Umbilical cord (tissue), 2 donors: Measurements from ENCODE around the gene TBL1XR1. TPM values are rescaled to one million over a fixed set of nuclear protein-coding genes. Genes with fewer than 3 reads are reported as not detected.
A peak's percentile ranks its signal among the peaks of the same experiment; 100 is the strongest.
"Not testable (repeated sequence)": the region's sequence is repeated elsewhere in the genome, so short reads cannot be mapped to it uniquely, and the experiment has no call there.

Experiments used
- DNase-seq: peaks from one replicate; pipeline ENCODE4 v3.0.0-alpha.2; 2015; ENCODE audit warnings: low spot score
- total RNA-seq: library from RNA; depleted of rRNA; stranded (reverse); fragments of >200 nt; gene quantifications from one replicate; pipeline ENCODE4 v1.2.3, GENCODE V29; 2014; ENCODE audit warnings: low replicate concordance; ENCODE audit not compliant: insufficient read depth

The TBL1XR1 gene
- total RNA-seq, 1 donor from 2014 or later: 134 TPM

DNA sequence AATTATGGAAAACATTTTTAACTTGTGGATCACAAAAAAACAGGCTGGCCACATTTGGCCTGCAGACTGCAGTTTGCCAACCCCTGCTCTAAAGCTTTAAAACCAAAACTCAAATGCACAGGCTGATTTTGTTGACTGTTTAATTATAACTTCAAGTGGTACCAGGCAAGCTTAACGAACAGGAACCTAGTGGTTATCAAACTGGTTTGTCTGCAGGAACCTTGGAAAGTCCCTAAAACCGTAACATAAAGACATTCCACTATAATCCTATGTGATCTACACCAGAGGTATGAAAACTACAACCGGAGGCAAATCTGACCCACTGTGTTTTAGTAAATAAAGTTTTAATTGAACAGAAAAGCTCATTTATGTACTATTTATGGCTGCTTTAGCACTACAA is 52.4 kb downstream of the TBL1XR1 start:
- no peak for DNase-seq

DNA sequence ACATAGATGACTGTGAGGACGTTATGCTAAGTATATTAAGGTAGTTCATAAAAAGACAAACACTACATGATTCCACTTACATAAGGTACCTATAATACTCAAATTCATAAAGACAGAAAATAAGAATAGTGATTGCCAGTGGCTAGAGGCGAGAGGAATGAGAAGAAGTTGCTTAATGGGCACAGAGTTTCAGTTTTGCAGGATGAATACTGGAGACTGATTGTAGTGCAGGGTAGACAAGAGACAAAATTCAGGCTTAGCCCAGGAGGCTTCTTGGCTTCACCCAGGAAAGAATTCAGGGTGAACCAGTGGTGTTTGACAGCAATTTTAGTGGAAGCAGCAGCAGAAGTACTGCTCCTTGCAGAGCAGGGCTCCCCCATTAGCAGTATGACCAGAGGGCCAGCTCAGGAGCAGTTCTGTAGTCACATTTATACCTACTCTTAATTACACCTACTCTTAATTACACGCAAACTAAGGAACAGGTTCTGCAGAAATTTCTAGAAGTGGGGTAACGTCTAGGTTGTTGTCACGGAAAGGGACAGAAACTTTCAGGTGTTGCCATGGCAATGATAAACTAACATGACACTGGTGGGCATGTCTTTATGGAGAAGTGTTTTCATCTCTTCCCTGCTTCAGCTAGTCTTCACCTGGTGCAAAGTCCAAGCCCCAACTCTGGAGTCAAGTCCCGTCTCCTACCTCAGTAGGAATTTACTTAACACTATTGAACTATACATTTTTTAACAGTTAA is 55.2 kb downstream of the TBL1XR1 start:
- no peak for DNase-seq

DNA sequence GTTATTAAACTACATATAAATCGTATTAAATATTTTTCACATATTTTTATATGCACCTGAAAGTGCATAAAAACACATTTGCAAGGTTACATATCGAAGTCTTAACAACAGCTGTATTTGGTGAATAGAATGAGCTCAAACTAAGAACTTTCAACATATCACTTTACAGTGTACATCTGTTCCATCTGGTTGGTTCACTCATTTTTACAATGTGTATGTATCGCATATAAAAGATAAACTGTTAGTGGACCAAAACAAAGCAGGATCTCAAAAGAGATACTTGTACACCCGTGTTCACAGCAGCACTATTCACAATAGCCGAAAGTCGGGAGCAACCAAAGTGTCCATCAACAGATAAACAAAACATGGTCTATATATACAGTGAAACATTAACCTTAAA is 55.8 kb downstream of the TBL1XR1 start:
- DNase-seq: no peak

DNA sequence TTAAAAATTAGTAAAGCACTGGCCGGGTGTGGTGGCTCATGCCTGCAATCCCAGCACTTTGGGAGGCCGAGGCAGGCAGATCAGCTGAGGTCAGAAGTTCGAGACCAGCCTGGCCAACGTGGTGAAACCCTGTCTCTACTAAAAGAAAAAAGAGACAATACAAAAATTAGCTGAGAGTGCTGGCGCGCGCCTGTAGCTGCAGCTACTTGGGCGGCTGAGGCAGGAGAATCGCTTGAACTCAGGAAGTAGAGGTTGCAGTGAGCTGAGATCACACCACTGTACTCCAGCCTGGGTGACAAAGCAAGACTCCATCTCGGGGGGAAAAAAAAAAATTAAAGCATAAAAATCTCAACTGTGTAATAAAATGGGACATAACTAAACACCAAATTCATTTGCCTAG is 58.1 kb downstream of the TBL1XR1 start:
- DNase-seq: not testable (repeated sequence)

DNA sequence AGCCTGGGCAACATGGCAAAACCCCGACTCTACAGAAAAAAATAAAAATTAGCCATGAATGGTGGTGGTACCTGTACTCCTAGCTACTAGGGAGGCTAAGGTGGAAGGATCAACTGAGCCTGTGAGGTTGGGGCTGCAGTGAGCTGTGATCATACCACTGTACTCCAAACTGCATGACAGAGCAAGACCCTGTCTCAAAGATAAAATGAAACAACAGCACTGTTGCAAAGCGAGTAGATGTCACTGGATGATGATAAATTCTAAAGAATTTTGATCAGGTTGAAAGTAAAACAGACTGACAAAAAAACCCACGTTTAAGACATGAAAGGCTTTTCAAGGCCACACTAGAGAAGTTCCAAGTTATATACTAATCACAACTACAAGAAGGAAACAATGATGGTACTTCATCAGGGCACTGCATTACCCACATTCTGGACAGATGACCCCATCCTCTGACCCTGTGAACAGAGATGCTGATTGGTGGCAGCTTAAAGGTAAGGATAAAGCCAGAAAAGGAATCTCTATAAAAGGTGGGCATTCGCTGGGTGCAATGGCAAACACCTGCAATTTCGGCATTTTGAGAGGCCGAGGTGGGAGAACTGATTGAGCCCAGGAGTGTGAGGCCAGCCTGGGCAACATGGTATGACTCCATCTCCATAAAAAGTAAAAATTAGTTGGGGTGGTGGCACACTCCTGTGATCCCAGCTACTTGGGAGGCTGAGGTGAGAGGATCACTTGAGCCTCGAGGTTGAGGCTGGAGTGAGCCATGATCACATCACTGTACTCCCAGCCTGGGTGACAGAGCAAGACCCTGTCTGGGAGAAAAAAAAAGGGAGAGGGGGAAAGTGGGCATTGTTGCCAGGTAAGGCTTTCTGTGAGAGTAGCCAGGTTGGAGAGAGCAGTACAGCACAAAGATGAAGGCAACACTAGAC is 59.2 kb downstream of the TBL1XR1 start:
- DNase-seq: no peak

DNA sequence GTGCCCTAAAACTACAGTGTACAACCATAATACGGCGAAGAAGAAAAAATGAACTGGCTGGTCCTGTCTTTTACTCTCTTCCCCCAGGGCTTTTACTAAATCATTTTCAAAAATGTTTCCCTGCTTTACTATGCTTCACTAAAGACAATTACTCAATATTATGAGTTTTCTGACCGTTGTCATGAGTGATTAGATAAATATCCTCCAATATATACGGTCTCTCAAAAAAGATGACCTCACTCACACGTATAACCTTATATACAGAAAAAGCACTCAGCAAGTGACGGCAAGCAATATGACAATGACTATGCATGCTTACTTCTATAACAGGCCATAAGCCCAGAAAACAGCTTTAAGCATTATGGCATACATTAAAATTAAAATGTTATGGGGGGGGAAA is 60.5 kb downstream of the TBL1XR1 start:
- peak; percentile 16 for DNase-seq

DNA sequence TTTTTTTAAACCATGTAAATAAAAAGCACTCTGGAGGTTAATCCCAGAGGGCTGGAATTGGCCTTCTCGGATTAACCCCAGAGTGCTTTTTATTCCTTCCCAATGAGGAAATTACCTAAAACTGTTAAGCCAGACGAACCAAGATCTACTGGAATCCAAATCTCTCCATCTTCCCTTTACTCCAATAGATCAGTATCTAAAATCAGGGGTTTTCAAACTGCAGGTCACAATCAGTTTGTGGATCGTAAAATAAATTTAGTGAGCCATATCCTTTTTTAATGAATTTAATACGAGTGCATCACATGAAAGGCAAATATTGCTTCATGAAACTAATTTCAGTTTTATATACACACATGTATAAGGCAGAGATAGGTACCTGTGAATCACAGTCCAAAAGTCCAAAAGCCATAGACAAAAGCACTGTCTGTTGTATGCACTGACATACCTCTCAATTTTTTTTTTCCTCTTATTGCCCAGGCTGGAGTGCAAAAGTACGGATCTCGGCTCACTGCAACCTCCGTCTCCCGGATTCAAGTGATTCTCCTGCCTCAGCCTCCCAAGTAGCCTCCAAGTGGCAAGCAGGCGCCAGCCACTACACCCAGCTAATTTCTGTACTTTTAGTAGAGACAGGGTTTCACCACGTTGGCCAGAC is 61.3 kb downstream of the TBL1XR1 start:
- no peak for DNase-seq

DNA sequence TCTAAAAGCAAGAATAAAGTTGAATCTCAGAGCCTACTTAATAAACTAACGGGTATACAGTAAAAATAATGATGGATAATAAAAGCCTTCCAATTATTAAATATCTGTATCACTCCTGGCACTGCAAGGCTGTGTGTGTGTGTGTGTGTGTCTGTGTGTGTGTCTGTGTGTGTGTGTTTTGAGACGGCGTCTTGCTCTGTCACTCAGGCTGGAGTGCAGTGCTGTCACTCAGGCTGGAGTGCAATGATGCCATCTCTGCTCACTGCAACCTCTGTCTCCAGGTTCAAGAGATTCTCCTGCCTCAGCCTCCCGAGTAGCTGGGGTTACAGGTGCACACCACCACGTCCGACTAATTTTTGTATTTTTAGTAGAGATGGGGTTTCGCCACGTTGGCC is 62.5 kb downstream of the TBL1XR1 start:
- DNase-seq: no peak

DNA sequence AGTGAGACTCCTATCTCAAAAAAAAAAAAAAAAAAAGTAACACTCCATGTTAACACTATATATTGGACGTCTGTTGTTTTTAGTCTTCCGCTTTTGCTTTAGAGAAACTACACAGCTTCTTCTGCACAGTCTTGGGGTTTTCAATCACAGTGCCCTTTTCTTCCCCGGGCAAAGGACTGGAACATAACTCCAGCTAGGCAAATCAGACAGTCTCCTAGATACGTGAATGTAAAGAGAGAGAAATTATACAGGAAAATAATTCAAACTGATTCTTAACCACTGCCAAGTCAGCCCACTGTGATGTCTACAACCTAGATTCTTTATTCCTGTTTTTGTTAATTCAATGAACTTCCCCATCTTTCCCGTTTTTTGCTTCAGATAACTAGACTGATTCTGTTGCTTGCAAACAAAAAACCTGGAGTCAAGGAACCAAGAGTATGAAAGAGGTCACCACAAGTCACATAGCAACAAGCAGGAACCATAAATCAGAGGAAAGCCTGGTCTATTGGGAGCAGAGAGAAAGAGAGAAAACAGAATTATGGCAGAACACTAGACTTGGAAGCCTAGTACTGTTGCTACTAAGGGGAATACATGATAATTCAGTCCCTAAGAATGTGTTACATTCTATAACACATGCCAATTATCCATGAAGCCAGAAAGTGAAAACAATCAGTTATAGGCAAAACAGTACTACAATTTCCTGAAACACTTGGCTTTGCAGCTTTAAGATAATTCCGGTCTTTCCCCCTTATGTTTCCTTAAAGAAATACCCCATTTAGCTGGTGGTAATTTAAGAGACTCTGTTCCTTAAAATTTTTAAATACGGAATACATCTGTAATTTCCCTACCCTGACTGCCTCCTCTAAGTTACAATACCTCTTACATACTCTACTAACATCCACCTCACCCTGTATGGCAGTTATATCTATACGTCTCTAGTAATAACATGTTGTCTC is 63.1 kb downstream of the TBL1XR1 start:
- peak; percentile 15 for DNase-seq

DNA sequence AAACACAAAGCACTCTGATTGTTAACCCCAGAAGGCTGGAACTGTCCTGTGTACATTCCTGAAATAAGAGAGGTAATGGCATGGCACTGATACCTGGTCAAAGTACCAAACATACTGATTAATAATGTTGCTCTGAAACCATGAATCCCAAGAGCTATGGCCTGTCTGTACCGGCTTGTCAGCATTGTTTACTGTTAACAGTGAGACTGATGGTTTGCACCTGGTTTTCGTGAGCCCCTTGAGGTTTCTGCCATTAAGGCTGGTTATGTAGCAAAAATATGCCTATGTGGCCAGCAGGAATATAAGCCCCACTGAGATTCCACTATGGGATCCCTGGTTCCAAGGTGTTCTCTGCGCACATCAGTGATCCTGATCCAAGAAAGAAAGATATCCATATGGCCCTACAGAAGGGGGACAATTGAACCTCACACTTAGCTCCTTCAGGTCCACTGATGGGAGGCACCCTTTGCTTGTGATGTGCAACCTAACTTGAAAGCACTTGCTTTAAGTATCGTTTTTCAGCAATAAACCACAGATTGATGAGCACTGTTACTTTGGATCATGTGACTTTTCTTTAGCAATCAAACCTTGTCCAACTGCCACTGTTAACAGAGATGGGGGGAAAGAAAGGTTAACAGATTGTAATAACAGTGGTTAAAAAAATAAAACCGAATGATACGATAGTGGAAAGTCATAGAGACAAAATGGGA is 65.2 kb downstream of the TBL1XR1 start:
- no peak for DNase-seq

DNA sequence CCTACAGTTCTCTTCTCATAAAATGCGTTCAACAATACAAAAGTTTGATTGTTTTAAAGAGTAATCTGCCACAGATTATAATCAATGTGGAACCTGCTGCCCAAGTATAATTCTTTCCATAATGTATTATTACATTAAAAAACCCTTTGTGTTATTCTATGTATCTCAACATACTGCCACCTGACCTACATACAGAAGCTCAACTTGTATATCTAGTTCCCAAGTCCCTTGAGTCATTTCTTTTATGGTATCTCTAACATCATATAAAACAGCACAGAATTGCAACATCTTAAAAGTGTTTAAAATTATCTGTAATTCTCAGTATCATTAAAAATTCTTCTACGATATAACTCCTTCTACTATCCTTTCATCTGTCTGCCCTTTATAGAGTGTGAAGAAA is 70.3 kb downstream of the TBL1XR1 start:
- no peak for DNase-seq

DNA sequence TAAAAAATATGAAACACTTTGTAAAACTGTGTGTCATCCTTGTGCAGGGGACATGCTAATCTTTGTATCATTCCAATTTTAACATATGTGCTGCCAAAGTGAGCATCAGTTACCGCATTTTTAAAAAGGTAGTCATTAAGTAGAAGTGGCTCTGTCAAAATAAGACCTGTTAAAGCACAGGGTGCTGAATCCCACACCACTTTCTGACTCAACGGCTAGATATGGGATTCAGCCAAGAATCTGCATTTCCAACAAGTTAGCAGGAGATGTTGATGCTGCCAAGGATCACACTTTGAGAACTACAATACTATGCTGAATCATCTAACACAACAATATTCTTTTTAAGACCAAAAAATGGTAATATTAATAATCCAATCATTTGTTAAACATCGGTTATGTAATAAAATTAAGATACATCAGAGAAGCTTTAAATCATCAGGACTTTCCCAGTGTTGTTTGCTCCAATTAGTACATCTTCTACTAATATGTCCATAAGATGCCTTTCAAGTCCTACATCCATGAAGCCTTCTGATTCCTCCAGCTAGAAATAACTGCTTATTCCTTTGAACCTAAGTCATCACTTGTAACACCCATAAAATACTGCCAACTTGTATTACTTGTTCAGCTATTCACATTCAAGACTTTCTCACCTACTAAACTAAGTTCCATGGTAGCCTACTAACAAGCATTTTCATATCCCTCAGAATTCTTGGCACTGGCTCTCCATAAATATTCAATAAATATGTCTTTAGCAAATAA is 71.1 kb downstream of the TBL1XR1 start:
- peak; percentile 38 for DNase-seq

DNA sequence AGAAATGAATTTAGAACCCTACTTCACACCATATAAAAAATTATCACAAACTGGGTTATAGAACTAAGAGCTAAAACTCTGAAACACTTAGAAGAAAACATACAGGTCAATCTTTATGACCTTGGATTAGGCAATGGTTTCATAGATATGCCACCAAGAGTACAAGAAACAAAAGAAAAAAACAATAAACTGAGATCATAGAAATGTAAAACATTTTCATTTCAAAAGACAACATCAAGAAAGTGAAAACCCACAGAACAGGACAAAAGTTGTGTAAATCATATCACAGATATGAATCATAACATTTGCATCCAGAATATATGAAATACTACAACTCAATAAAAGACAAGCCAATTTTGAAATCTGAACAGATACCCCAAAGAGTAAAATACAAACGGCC is 72.4 kb downstream of the TBL1XR1 start:
- DNase-seq: no peak

DNA sequence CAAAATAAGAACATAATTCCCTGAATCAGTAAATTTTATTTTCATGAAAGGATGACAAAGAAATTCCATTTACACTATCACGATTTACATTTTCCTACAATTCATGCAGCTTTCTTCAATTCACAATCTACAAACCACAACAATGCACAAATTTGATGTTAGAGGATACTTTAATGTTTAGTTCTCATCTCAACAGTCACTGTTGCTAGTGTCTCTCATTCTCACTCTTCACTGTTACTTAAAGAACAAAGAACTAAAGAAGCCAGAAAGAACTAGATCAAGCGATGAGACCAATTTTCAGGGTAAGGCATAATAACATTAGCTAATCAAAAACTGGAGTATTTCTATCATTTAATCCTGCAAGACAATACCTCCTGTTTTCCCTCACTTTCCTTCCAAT is 73.5 kb downstream of the TBL1XR1 start:
- DNase-seq: no peak

DNA sequence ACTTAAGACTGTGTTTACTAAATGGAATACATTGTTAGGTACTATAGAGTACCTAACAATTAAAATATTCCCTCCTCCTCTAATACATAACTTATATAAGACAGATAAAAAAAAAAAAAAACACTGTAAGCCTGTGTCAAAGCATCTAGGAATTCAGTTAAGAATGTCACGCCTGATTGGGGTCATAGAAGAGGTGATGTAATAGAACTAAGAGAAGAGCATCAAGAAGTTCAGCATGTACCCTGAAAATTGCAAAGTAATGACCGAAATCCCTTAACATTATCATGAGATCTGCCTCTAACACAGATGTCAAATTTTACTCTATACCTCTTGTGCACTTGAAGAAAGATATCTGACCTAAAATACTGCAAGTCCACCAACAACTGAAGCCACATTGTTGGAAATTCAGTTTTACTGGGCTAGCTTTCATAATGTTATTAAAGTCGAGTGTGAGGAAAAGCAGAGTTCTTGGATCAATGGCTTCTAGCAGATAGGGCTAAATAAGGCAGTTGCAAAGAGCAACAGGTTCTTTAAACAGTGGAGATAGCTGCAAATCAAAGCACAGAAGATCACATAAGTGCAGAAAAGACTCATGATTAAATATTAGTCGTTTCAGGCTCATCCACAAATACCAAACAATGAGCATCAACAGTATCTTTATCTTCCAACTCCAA is 75.0 kb downstream of the TBL1XR1 start:
- peak; percentile 54 for DNase-seq

DNA sequence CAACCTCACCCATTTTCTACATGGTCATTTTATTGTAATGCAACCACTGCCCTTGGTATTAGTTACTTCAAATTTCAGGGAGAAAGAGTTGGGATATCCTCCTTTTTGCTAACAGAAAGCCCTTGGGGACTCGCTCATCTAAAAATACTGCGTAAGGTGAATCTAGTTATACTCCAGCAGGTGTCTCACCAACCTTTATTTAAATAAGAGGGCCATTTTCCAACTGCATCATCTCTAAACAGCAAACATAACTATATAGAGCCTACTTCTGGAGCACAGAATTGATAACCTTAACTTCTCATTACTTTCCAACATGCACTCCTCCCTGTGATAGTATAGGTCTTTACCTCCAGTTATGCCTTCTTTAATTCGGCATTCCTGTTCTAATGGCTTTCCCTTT is 77.5 kb downstream of the TBL1XR1 start:
- DNase-seq: no peak

DNA sequence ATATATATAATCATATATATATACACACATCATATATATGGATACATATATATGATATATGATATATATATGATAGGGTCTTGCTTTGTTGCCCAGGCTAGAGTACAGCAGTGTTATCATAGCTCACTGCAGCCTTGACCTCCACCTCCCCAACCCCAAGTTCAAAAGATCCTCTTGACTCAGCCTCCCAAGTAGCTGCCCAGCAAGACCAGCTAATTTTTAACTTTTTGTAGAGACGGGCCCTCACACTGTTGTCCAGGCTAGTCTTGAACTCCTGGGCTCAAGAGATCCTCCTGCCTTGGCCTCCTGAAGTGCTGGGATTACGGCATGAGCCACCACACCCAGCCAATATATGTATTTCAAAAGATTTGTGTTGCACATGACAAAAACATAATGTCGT is 83.0 kb downstream of the TBL1XR1 start:
- DNase-seq: no peak

DNA sequence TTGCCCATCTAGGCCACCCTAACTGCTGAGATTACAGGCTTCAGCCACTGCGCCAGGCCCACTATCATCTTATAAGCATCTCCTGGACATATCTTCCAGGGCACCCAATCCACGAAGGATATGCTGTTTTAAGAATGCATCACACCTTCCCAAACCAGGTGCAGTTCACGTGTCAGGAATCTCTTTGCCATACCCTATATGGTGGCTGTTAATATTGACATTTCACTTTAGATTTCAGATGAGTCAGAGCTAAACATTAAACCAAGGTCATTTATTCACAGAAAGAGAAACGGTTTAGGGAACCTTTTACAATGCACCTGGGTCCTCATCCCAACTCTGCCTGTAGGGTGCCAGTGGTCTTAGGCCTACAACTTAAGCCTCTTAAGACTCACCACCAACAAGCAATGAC is 85.7 kb downstream of the TBL1XR1 start:
- DNase-seq: no peak

DNA sequence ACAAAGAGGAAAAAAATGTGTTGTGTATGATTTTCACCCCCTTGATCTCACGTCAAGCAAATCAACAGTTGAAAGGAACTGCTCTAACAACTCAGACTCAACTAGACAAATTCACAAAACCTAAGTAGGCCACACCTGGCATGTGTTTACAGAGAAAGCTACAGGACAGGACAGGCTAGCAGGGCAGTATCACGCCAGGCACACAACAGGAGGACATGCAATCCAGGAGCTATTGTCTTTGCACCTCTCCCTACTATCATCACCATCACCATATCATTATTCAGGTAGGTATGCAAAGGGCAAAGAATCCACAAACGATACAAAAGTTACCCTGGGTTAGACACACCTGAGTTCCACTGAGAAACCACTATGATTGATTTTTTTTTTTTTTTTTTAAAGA is 86.4 kb downstream of the TBL1XR1 start:
- DNase-seq: no peak
